Measurements from ENCODE around the gene AGO1.

The AGO1 gene

DNA sequence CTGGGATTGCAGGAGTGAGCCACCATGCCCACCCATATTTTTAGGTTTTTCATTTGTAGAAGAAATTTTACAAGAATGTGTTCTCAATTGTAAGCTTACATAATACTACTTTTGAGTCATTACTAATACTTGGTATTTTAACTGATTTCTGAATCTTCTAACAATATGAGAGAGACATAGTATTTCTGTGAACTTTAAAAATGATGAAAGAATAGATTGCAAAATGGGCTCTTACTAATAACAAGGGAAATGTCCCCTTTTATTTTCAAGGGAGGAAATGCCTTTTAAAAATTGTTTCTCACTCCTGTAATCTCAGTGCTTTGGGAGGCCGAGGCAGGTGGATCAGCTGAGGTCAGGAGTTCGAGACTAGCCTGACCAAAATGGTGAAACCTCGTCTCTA, 53.8 kb downstream of the AGO1 start:
- Histone ChIP-seq H3K27me3 (no peaks in the 10 kb centered on the region), H3K36me3 (no peaks in the 10 kb centered on the region), H3K9me3 (no peaks in the 10 kb centered on the region), H3K4me3 (no peak overlapping the region), H3K27ac (no peak overlapping the region), H3K4me1 (peaks cover 0 to 43% (median 5%) of the 10 kb centered on the region in 4 donors)
- intact Hi-C loops (cut with DNase I; ENCODE audit: low total_unique reads) = no loop called here
- no peak for DNase-seq
- TF ChIP-seq, protein P1, sequence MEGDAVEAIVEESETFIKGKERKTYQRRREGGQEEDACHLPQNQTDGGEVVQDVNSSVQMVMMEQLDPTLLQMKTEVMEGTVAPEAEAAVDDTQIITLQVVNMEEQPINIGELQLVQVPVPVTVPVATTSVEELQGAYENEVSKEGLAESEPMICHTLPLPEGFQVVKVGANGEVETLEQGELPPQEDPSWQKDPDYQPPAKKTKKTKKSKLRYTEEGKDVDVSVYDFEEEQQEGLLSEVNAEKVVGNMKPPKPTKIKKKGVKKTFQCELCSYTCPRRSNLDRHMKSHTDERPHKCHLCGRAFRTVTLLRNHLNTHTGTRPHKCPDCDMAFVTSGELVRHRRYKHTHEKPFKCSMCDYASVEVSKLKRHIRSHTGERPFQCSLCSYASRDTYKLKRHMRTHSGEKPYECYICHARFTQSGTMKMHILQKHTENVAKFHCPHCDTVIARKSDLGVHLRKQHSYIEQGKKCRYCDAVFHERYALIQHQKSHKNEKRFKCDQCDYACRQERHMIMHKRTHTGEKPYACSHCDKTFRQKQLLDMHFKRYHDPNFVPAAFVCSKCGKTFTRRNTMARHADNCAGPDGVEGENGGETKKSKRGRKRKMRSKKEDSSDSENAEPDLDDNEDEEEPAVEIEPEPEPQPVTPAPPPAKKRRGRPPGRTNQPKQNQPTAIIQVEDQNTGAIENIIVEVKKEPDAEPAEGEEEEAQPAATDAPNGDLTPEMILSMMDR (IDR thresholded peaks at IDR 0.05) = no peak

DNA sequence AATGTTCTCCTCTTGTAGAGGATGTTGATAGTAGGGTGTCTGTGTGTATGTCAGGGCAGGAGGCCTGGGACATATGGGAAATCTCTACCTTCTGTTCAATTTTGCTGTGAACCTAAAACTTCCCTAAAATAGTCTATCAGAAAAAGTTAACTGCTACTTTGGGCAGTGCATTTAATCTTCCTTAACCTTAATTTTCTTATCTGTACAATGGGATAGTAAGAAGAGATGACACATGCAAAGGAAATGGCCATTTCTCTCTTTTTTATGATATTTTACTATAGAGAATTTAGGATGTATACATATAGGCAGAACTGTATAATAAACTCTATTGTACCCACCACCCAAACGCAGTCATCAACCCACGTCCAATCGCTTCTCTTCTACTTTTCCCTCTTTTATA, 56.5 kb downstream of the AGO1 start:
- Histone ChIP-seq H3K4me3 (no peak overlapping the region), H3K27me3 (no peaks in the 10 kb centered on the region), H3K27ac (no peak overlapping the region), H3K4me1 (peaks cover 0 to 34% (median 1%) of the 10 kb centered on the region in 4 donors), H3K36me3 (no peaks in the 10 kb centered on the region), H3K9me3 (no peaks in the 10 kb centered on the region)
- no peak for DNase-seq
- intact Hi-C loops (cut with DNase I; ENCODE audit: low total_unique reads) = no loop called here
- TF ChIP-seq, protein P1 (IDR thresholded peaks at IDR 0.05) = no peak

GRCh38 chr1:35945327-35945726, 62.3 kb downstream of the AGO1 start:
- no peak overlapping the region for H3K27ac ChIP-seq
- H3K27me3 ChIP-seq = no peaks in the 10 kb centered on the region
- H3K36me3 ChIP-seq = peaks cover 0 to 3% (median 0%) of the 10 kb centered on the region in 3 donors
- no peaks in the 10 kb centered on the region for H3K9me3 ChIP-seq
- intact Hi-C loops (cut with DNase I; ENCODE audit: low total_unique reads) = no loop called here
- TF ChIP-seq, protein P1 (IDR thresholded peaks at IDR 0.05) = no peak
- H3K4me3 ChIP-seq = no peak overlapping the region
- H3K4me1 ChIP-seq = peaks cover 0 to 25% (median 6%) of the 10 kb centered on the region in 4 donors
- DNase-seq = no peak

DNA sequence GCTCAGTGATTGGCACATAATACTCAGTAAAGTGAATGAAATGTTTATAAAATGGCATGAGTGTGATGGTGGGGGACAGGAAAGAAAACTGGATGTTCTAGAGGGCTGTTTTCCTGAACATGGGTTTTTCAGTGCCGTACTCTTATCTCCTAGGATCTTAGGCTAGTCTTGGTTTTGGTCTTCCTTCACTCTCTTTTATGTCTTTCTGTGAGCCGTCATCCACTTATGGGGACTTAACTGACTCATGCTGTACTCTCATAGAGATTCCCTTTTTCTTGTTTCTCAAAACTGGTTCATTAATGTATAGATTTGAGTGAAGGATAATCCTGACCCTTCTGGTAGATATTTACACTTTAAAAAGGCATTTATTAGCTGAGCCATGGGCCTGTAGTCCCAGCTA, 64.5 kb downstream of the AGO1 start:
- Histone ChIP-seq H3K36me3 (peaks cover 0 to 3% (median 0%) of the 10 kb centered on the region in 3 donors), H3K4me3 (no peak overlapping the region), H3K27me3 (no peaks in the 10 kb centered on the region), H3K4me1 (peaks cover 0 to 17% (median 4%) of the 10 kb centered on the region in 4 donors), H3K9me3 (no peaks in the 10 kb centered on the region), H3K27ac (no peak overlapping the region)
- DNase-seq = no peak
- TF ChIP-seq, protein P1 (IDR thresholded peaks at IDR 0.05) = no peak
- intact Hi-C loops (cut with DNase I; ENCODE audit: low total_unique reads) = no loop called here

GRCh38 chr1:35958558-35958957, 75.5 kb downstream of the AGO1 start:
- no peak overlapping the region for H3K4me3 ChIP-seq
- intact Hi-C loops (cut with DNase I; ENCODE audit: low total_unique reads) = no loop called here
- no peak overlapping the region for H3K27ac ChIP-seq
- H3K27me3 ChIP-seq = no peaks in the 10 kb centered on the region
- TF ChIP-seq, protein P1 (IDR thresholded peaks at IDR 0.05) = no peak
- no peak for DNase-seq
- H3K4me1 ChIP-seq = peaks cover 0 to 8% (median 0%) of the 10 kb centered on the region in 4 donors
- no peaks in the 10 kb centered on the region for H3K9me3 ChIP-seq
- peaks cover 0 to 9% (median 0%) of the 10 kb centered on the region in 3 donors for H3K36me3 ChIP-seq

GRCh38 chr1:35959304-35959703, 76.3 kb downstream of the AGO1 start:
- peaks cover 0 to 8% (median 0%) of the 10 kb centered on the region in 4 donors for H3K4me1 ChIP-seq
- H3K9me3 ChIP-seq = no peaks in the 10 kb centered on the region
- H3K36me3 ChIP-seq = peaks cover 0 to 9% (median 0%) of the 10 kb centered on the region in 3 donors
- no peak for DNase-seq
- H3K27ac ChIP-seq = no peak overlapping the region
- H3K27me3 ChIP-seq = no peaks in the 10 kb centered on the region
- intact Hi-C loops (cut with DNase I; ENCODE audit: low total_unique reads) = no loop called here
- H3K4me3 ChIP-seq = no peak overlapping the region
- TF ChIP-seq, protein P1 (IDR thresholded peaks at IDR 0.05) = no peak
